HG02571 (cell line): ENCODE data around the gene FGF8.

Source experiments
- ATAC-seq: cut with Tn5 transposase; IDR thresholded peaks from one replicate; pipeline ENCODE4 v1.9.1; 2021; ENCODE audit warnings: mild to moderate bottlenecking, moderate library complexity; ENCODE audit not compliant: unreplicated experiment

The FGF8 gene

GRCh38 chr10:101744267-101744666 is 31.6 kb downstream of the FGF8 start:
- ATAC-seq: no peak

GRCh38 chr10:101741938-101742337 is 34.0 kb downstream of the FGF8 start:
- ATAC-seq: no peak

- ATAC-seq: no peak
Observed at GRCh38 chr10:101736666-101737065, 39.2 kb downstream of the FGF8 start.

GRCh38 chr10:101732096-101732495 is 43.8 kb downstream of the FGF8 start:
- ATAC-seq: no peak

- ATAC-seq: no peak
Observed at GRCh38 chr10:101726115-101726387, 49.9 kb downstream of the FGF8 start.

GRCh38 chr10:101725296-101726114 is 50.4 kb downstream of the FGF8 start:
- ATAC-seq: no peak

GRCh38 chr10:101724446-101724845 is 51.5 kb downstream of the FGF8 start:
- no peak for ATAC-seq

GRCh38 chr10:101723176-101723575 is 52.7 kb downstream of the FGF8 start:
- no peak for ATAC-seq

GRCh38 chr10:101721806-101722205 is 54.1 kb downstream of the FGF8 start:
- ATAC-seq: no peak

- no peak for ATAC-seq
Observed at GRCh38 chr10:101720606-101721230, 55.2 kb downstream of the FGF8 start.
